WI38 (cell line): ENCODE measurements around the gene DOK7.

Experiments used
- H3K4me3 ChIP-seq: 2 replicates; pipeline ENCODE4 v1.5.1; 2011; ENCODE audit warnings: low read depth, mild to moderate bottlenecking, control low read depth, low read length
- TF ChIP-seq, protein P1 (sequence below): IDR thresholded peaks from 2 replicates; pipeline ENCODE4 v1.5.1; 2012; ENCODE audit warnings: low read depth, mild to moderate bottlenecking, control low read depth, low read length

The DOK7 gene

DNA sequence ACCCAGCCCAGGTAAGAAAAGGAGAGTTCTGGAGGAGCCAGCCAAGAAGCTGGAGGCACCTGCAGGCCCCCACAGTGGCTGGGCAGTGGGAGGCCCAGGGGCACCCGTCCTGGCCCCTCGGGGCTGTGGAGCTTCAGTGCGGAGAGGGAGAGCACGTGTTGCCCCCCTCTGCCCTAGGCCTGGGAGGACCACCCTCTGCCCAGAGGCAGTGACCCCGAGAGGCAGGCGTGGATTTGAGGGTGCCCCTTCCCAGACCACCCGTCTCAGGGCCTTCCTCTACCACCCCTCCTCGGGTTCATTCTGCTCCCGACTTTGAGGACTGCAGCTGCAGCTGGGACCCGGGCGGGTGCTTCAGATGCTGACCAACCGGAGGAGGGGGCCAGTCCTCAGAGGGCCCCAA lies 33.5 kb upstream of the DOK7 start:
- H3K4me3 ChIP-seq = no peak overlapping the region
- TF ChIP-seq, protein P1, sequence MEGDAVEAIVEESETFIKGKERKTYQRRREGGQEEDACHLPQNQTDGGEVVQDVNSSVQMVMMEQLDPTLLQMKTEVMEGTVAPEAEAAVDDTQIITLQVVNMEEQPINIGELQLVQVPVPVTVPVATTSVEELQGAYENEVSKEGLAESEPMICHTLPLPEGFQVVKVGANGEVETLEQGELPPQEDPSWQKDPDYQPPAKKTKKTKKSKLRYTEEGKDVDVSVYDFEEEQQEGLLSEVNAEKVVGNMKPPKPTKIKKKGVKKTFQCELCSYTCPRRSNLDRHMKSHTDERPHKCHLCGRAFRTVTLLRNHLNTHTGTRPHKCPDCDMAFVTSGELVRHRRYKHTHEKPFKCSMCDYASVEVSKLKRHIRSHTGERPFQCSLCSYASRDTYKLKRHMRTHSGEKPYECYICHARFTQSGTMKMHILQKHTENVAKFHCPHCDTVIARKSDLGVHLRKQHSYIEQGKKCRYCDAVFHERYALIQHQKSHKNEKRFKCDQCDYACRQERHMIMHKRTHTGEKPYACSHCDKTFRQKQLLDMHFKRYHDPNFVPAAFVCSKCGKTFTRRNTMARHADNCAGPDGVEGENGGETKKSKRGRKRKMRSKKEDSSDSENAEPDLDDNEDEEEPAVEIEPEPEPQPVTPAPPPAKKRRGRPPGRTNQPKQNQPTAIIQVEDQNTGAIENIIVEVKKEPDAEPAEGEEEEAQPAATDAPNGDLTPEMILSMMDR = no peak

DNA sequence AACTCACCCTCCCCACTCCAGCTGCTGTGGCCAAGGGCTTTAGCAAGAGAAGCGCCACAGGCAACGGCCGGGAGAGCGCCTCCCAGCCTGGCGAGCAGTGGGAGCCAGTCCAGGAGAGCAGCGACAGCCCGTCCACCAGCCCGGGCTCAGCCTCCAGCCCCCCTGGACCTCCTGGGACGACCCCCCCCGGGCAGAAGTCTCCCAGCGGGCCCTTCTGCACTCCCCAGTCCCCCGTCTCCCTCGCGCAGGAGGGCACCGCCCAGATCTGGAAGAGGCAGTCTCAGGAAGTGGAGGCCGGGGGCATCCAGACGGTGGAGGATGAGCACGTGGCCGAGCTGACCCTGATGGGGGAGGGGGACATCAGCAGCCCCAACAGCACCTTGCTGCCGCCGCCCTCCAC lies 32.6 kb upstream of the DOK7 start:
- H3K4me3 ChIP-seq = no peak overlapping the region
- TF ChIP-seq, protein P1 = no peak

DNA sequence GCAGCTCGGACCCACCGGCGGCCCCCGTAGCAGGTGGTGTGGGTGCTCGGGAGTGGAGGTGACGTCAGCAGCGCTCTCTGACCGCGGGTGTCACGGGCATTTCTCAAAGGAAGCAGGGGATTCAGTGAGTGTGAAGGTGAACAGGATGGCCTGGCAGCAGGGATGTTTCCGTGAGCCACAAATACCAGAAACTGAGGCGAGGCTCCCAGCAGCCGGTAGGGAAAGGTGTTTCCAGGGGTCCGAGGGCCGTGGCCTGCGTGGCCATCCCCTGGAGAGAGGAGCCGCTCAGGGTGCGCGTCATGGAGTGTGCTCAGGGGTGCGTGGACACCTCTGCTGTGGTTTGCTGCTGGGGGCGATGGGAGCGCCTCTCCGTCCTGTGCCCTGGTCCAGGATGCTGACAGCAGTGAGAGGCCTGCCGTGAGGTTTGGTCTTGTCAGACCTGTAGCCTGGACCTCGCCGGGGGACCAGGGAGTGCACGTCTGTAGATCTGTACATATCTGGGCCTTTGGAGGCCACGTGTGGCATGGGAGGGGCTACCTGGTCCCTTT lies 31.6 kb upstream of the DOK7 start:
- TF ChIP-seq, protein P1 = no peak
- no peak overlapping the region for H3K4me3 ChIP-seq

DNA sequence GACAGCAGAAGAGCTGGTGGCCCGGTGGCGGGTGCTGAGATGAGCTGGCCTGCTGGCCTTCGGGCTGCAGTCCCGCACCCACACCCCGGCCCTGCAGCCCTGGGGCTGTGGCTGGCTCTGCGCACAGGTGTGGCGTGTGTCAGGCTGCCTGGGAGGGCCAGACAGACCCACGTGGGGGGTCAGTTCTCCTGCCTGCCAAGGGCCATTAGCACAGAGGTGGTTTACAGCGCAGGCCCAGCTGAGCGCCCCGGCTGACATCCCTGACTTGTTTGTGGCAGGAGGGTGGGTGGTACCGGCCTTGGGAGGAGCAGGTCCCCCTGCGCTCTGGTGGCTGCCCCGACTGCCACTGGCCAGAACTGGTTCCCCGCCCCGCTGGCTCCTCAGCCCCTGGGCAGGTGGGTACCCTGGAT lies 30.7 kb upstream of the DOK7 start:
- TF ChIP-seq, protein P1 = no peak
- no peak overlapping the region for H3K4me3 ChIP-seq

DNA sequence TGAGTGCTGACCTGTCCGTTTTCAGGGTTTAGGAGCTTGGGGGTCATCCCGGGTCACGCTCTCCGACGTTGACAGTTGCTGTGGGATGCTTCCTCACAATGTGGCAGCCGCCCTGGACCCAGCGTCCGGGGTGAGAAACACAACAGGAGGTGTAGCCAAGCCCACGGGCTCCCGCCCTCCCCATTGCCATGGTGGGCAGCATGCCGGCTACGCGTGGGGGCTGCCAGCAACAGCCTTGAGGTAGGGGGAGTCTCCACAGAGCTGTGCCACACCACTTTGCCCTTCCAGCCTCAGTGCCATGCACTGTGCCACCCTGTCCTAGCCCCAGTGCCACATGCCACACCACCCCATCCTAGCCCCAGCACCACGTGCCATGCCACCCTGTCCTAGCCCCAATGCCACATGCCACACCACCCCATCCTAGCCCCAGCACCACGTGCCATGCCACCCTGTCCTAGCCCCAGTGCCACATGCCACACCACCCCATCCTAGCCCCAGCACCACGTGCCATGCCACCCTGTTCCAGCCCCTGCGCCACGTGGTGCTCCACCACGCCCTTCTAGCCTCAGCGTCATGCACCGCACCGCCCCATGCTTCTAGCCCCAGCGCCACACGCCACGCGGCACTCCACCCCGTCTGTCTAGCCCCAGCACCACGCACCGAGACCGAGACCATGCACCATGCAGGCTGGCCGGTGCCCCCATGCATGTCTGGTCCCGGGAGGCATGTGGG lies 29.8 kb upstream of the DOK7 start:
- H3K4me3 ChIP-seq = no peak overlapping the region
- TF ChIP-seq, protein P1 = no peak

DNA sequence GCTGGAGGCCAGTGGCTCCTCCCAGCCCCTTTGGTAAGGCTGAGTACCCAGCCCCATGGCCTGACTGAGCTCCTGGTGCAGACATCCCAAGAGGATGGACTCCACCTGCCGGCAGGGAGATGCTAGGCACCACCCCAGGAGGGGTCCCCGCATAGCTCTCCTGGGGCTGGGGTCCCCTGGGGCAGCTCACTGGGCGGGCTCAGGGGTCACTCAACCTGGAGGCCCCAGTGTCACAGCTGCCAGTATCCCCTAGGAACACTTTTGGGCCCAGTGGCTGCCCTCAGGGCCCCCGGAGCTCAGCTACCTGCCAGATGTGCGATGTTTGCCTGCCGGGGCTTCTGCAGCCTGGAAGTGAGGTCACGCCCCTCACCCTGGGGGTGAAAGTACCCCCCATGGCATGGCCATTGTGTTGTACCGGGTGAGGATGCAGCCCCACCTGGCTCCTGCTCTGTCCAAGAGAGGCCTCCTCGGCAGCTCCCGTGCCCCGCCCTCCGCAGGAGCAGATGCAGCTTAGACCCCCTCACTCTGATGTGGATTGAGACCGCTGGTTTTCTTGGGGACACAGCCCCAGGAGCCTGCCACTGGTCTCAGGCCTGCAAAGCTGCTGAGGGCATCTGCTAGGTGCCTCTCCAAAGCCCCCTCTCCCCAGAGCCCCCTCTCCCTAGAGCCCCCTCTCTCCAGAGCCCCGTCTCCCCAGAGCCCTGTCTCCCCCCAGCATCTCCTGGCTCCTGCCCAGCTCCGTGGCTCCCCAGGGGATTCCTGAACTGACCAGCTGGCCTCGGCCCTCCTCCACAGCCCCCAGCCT lies 28.0 kb upstream of the DOK7 start:
- TF ChIP-seq, protein P1 = no peak
- H3K4me3 ChIP-seq = no peak overlapping the region

DNA sequence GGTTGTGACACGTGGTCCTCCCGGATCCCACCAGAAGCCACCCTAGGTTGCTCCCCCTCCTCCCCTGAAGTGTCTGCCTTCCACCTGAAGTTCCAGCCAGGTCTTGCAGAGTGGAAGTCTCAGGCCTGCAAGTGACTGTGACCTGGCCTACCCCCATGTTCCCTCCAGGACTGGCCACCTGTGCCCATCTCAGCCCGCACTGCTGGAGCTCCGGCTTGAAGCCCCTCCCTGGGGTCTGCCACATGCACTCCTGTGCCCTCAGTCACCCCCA lies 27.5 kb upstream of the DOK7 start:
- H3K4me3 ChIP-seq = no peak overlapping the region
- TF ChIP-seq, protein P1 = no peak
